CD4-positive, alpha-beta memory T cell (primary cell): ENCODE results near the gene MICAL2. TPM values are rescaled to one million over a fixed set of nuclear protein-coding genes. Genes with fewer than 3 reads are reported as not detected.

ENCODE experiments used
- CTCF ChIA-PET: fragments of 350-600 bp; sonication (Branson Sonifier 250); formaldehyde crosslinking; loops from one replicate; lab custom pipeline; 2021; ENCODE audit warnings: inconsistent platforms; ENCODE audit not compliant: partially characterized antibody; lab: Charles Lee
- POLR2A ChIA-PET: fragments of 350-600 bp; sonication (Branson Sonifier 250); formaldehyde crosslinking; loops from one replicate; lab custom pipeline; 2021; ENCODE audit not compliant: partially characterized antibody; lab: Charles Lee
- DNase-seq, 5 donors: peaks; one replicate each; pipeline versions ENCODE4 v3.0.0 to v3.0.0-alpha.2; 2020 to 2022; ENCODE audit warnings: mixed read lengths in 1 of 5
- H3K27ac ChIP-seq: one replicate; pipeline ENCODE4 v1.7.0; 2013; ENCODE audit warnings: low read depth, low read length
- H3K27me3 ChIP-seq: 2 replicates; pipeline ENCODE4 v1.7.0; 2013; ENCODE audit warnings: mild to moderate bottlenecking, low read length, moderate library complexity; ENCODE audit not compliant: insufficient read depth
- H3K36me3 ChIP-seq: 2 replicates; pipeline ENCODE4 v1.7.0; 2013; ENCODE audit warnings: mild to moderate bottlenecking, low read length, moderate library complexity; ENCODE audit not compliant: insufficient read depth
- H3K4me1 ChIP-seq: 2 replicates; pipeline ENCODE4 v1.7.0; 2013; ENCODE audit warnings: mild to moderate bottlenecking, low read length, moderate library complexity; ENCODE audit not compliant: insufficient read depth
- H3K4me3 ChIP-seq, 2 donors: one replicate each; pipeline ENCODE4 v1.7.0; 2013; ENCODE audit warnings: low read length in 2 of 2, mild to moderate bottlenecking in 1 of 2
- H3K9me3 ChIP-seq, 2 donors: one replicate each; pipeline ENCODE4 v1.7.0; 2013; ENCODE audit warnings: low read length in 2 of 2, control low read depth in 1 of 2; ENCODE audit not compliant: control insufficient read depth in 1 of 2
- H3K27ac Mint-ChIP-seq, 7 donors: one replicate each; pipeline ENCODE4 v1.8.0; 2020 to 2021; ENCODE audit warnings: mixed read lengths in 7 of 7, mild to moderate bottlenecking in 6 of 7, inconsistent platforms in 3 of 7, moderate library complexity in 3 of 7
- H3K27me3 Mint-ChIP-seq, 2 donors: one replicate each; pipeline ENCODE4 v1.8.0; 2020 to 2021; ENCODE audit warnings: mixed read lengths in 2 of 2
- H3K36me3 Mint-ChIP-seq, 2 donors: one replicate each; pipeline ENCODE4 v1.8.0; 2020 to 2021; ENCODE audit warnings: mixed read lengths in 2 of 2, inconsistent platforms in 1 of 2, mild to moderate bottlenecking in 1 of 2
- H3K4me1 Mint-ChIP-seq, 4 donors: one replicate each; pipeline ENCODE4 v1.8.0; 2020 to 2021; ENCODE audit warnings: mixed read lengths in 4 of 4, mild to moderate bottlenecking in 1 of 4
- H3K4me3 Mint-ChIP-seq, 8 donors: one replicate each; pipeline ENCODE4 v1.8.0; 2020 to 2021; ENCODE audit warnings: mixed read lengths in 8 of 8, mild to moderate bottlenecking in 7 of 8, moderate library complexity in 6 of 8, inconsistent platforms in 3 of 8
- H3K9me3 Mint-ChIP-seq, 8 donors: one replicate each; pipeline ENCODE4 v1.8.0; 2020 to 2021; ENCODE audit warnings: mixed read lengths in 8 of 8, mild to moderate bottlenecking in 5 of 8, inconsistent platforms in 3 of 8, moderate library complexity in 1 of 8
- intact Hi-C: fragments of 100-400 bp; cut with micrococcal nuclease; formaldehyde crosslinking; loops from one replicate; pipeline ENCODE4 v1.15.1; 2023
- polyA plus RNA-seq, 2 donors: library from polyadenylated mRNA; unstranded; fragments of 300-500 nt; fragmentation: Illumina TruSeq; gene quantifications; one replicate each; pipeline ENCODE4 v1.2.3, GENCODE V29; 2021
- total RNA-seq, 2 experiments: library from RNA; stranded (reverse); gene quantifications; one replicate each; pipeline ENCODE4 v1.2.3, GENCODE V29; 2021

The MICAL2 gene
- total and polyA plus RNA-seq, 4 experiments from 2014 or later: 10.9 to 38.8 (median 28.2) TPM

GRCh38 chr11:12110714-12111548 is 541 bp downstream of the MICAL2 start:
- intact Hi-C loops: loop anchor here (1.0 to 5.0 kb wide), 4 partner anchors 24 to 125 kb away; no protein-coding TSS in a partner anchor
- no peaks in the 10 kb centered on the region for H3K36me3 ChIP-seq
- Mint-ChIP-seq H3K27me3 (no peaks in the 10 kb centered on the region), H3K27ac (peak overlapping the region in 1 of 7 donors; percentile 67), H3K4me1 (peaks cover 17 to 34% (median 23%) of the 10 kb centered on the region in 4 donors), H3K4me3 (peak overlapping the region; percentile 66 to 89 (median 82)), H3K36me3 (peaks cover 0 to 4% of the 10 kb centered on the region in 2 donors), H3K9me3 (no peaks in the 10 kb centered on the region)
- POLR2A ChIA-PET: interaction anchor here (1.0 to 2.7 kb wide), 6 partner anchors 9 to 125 kb away, joined by 3 to 18 read pairs (median 5); no protein-coding TSS in a partner anchor
- peaks cover 43% of the 10 kb centered on the region for H3K4me1 ChIP-seq
- H3K4me3 ChIP-seq: peak overlapping the region; percentile 60 to 61
- peak; percentile 19 to 54 (median 33) for DNase-seq
- H3K9me3 ChIP-seq: no peaks in the 10 kb centered on the region
- CTCF ChIA-PET: interaction anchor here (0.9 to 1.1 kb wide), 2 partner anchors 10 to 63 kb away, joined by 3 read pairs; no protein-coding TSS in a partner anchor
- no peaks in the 10 kb centered on the region for H3K27me3 ChIP-seq
- H3K27ac ChIP-seq: peak overlapping the region; percentile 32

- Mint-ChIP-seq H3K27ac (peak overlapping the region in 4 of 7 donors; percentile 43 to 72 (median 54)), H3K4me1 (peaks cover 17 to 34% (median 23%) of the 10 kb centered on the region in 4 donors), H3K27me3 (no peaks in the 10 kb centered on the region), H3K36me3 (peaks cover 0 to 8% of the 10 kb centered on the region in 2 donors), H3K9me3 (no peaks in the 10 kb centered on the region), H3K4me3 (peak overlapping the region; percentile 63 to 86 (median 75))
- ChIA-PET CTCF (interaction anchor here (0.9 to 1.3 kb wide), 2 partner anchors 9 to 22 kb away, joined by 3 to 4 read pairs; no protein-coding TSS in a partner anchor), POLR2A (interaction anchor here (1.5 to 2.7 kb wide), 4 partner anchors 24 to 124 kb away, joined by 5 to 18 read pairs (median 8); no protein-coding TSS in a partner anchor)
- Histone ChIP-seq H3K9me3 (no peaks in the 10 kb centered on the region), H3K27ac (no peak overlapping the region), H3K4me3 (no peak overlapping the region), H3K27me3 (no peaks in the 10 kb centered on the region), H3K36me3 (no peaks in the 10 kb centered on the region), H3K4me1 (peaks cover 43% of the 10 kb centered on the region)
- intact Hi-C loops: loop anchor here (2.0 to 5.0 kb wide), 3 partner anchors 25 to 110 kb away; no protein-coding TSS in a partner anchor
- DNase-seq: no peak
These were observed 1.4 kb downstream of the MICAL2 start for GRCh38 chr11:12111549-12112520.

GRCh38 chr11:12112750-12113149 is 2.4 kb downstream of the MICAL2 start:
- intact Hi-C loops: loop anchor here (5.0 kb wide), 2 partner anchors 85 to 110 kb away; no protein-coding TSS in a partner anchor
- no peak overlapping the region for H3K4me3 ChIP-seq
- H3K27ac ChIP-seq: no peak overlapping the region
- Mint-ChIP-seq H3K4me3 (peak overlapping the region in 7 of 8 donors; percentile 0 to 69 (median 26)), H3K27ac (peak overlapping the region in 2 of 7 donors; percentile 42 to 48), H3K9me3 (no peaks in the 10 kb centered on the region), H3K4me1 (peaks cover 17 to 34% (median 23%) of the 10 kb centered on the region in 4 donors), H3K27me3 (no peaks in the 10 kb centered on the region), H3K36me3 (peaks cover 0 to 8% of the 10 kb centered on the region in 2 donors)
- H3K27me3 ChIP-seq: no peaks in the 10 kb centered on the region
- POLR2A ChIA-PET: no interaction called here
- no peak for DNase-seq
- CTCF ChIA-PET: interaction anchor here (1.3 kb wide), 1 partner anchor 23 kb away, joined by 4 read pairs; no protein-coding TSS in a partner anchor
- peaks cover 44% of the 10 kb centered on the region for H3K4me1 ChIP-seq
- H3K9me3 ChIP-seq: no peaks in the 10 kb centered on the region
- no peaks in the 10 kb centered on the region for H3K36me3 ChIP-seq

GRCh38 chr11:12113294-12113693 is 2.9 kb downstream of the MICAL2 start:
- CTCF ChIA-PET: no interaction called here

GRCh38 chr11:12114193-12115033 is 4.0 kb downstream of the MICAL2 start:
- Histone ChIP-seq H3K4me3 (no peak overlapping the region), H3K4me1 (peaks cover 46% of the 10 kb centered on the region), H3K27ac (no peak overlapping the region), H3K27me3 (no peaks in the 10 kb centered on the region), H3K9me3 (no peaks in the 10 kb centered on the region), H3K36me3 (no peaks in the 10 kb centered on the region)
- Mint-ChIP-seq H3K27me3 (no peaks in the 10 kb centered on the region), H3K27ac (no peak overlapping the region), H3K9me3 (no peaks in the 10 kb centered on the region), H3K36me3 (peaks cover 0 to 8% of the 10 kb centered on the region in 2 donors), H3K4me1 (peaks cover 12 to 33% (median 19%) of the 10 kb centered on the region in 4 donors), H3K4me3 (peak overlapping the region in 1 of 8 donors; percentile 20)
- intact Hi-C loops: loop anchor here (5.0 kb wide), 2 partner anchors 83 to 108 kb away; no protein-coding TSS in a partner anchor
- no peak for DNase-seq
- ChIA-PET POLR2A (no interaction called here), CTCF (no interaction called here)

More at GRCh38 chr11:12113294-12113693, 2.9 kb downstream of the MICAL2 start:
- no peak for DNase-seq
- POLR2A ChIA-PET: no interaction called here
- no peak overlapping the region for H3K4me3 ChIP-seq
- peak overlapping the region in 2 of 7 donors; percentile 28 to 48 for H3K27ac Mint-ChIP-seq
- H3K27me3 Mint-ChIP-seq: no peaks in the 10 kb centered on the region
- H3K9me3 Mint-ChIP-seq: no peaks in the 10 kb centered on the region
- H3K9me3 ChIP-seq: no peaks in the 10 kb centered on the region
- peaks cover 49% of the 10 kb centered on the region for H3K4me1 ChIP-seq
- H3K36me3 Mint-ChIP-seq: peaks cover 0 to 8% of the 10 kb centered on the region in 2 donors
- H3K27me3 ChIP-seq: no peaks in the 10 kb centered on the region
- H3K36me3 ChIP-seq: no peaks in the 10 kb centered on the region
- H3K4me1 Mint-ChIP-seq: peaks cover 17 to 36% (median 23%) of the 10 kb centered on the region in 4 donors
- H3K27ac ChIP-seq: no peak overlapping the region
- intact Hi-C loops: loop anchor here (5.0 kb wide), 2 partner anchors 84 to 109 kb away; no protein-coding TSS in a partner anchor
- peak overlapping the region in 3 of 8 donors; percentile 17 to 64 (median 25) for H3K4me3 Mint-ChIP-seq
